Endothelial cell of umbilical vein (primary cell): Measurements from ENCODE around the gene GMCL2. TPM values are rescaled to one million over a fixed set of nuclear protein-coding genes. Genes with fewer than 3 reads are reported as not detected.

ENCODE experiments used
- BruUV-seq: library from RNA; stranded (reverse); fragments of 400-500 nt; replicated peaks from 2 replicates; lab custom pipeline; 2021; lab: Mats Ljungman, UMichigan
- CTCF ChIA-PET: fragments of 300-600, 350-600 bp; sonication (Branson Sonifier 250); formaldehyde crosslinking; loops from one replicate; lab custom pipeline; 2021; ENCODE audit warnings: antibody characterized with exemption, inconsistent platforms; lab: Charles Lee
- POLR2A ChIA-PET: fragments of 300-600, 350-600 bp; sonication (Branson Sonifier 250); formaldehyde crosslinking; loops from one replicate; lab custom pipeline; 2021; ENCODE audit warnings: antibody characterized with exemption, inconsistent platforms; lab: Charles Lee
- DNase-seq: peaks from one replicate; pipeline ENCODE4 v3.0.0-alpha.2; 2011; ENCODE audit warnings: low read depth, low spot score
- FAIRE-seq: peaks from 2 replicates; lab custom pipeline; 2011; peaks lifted over from hg19 to GRCh38; lab: Jason Lieb, UNC
- H2AFZ ChIP-seq: 2 replicates; pipeline ENCODE4 v1.6.0; 2012; ENCODE audit warnings: low read depth, low read length, control low read depth, inconsistent platforms
- H3K27ac ChIP-seq: 2 replicates; pipeline ENCODE4 v1.5.1; 2011; ENCODE audit warnings: low read depth, mild to moderate bottlenecking, control low read depth, low read length, moderate library complexity; ENCODE audit not compliant: insufficient read depth
- H3K27me3 ChIP-seq, 2 experiments: 2 replicates each; pipeline versions ENCODE4 v1.6.0 to v1.6.1; 2011; ENCODE audit warnings: low read length in 2 of 2, mixed read lengths in 1 of 2; ENCODE audit not compliant: control insufficient read depth in 2 of 2, insufficient read depth in 2 of 2
- H3K36me3 ChIP-seq, 2 experiments: 2 replicates in 1 of 2; 3 replicates in 1 of 2; pipeline ENCODE4 v1.5.1; 2011; ENCODE audit warnings: low read length in 2 of 2, mild to moderate bottlenecking in 1 of 2, moderate library complexity in 1 of 2; ENCODE audit not compliant: control insufficient read depth in 2 of 2, insufficient read depth in 2 of 2; ENCODE audit errors: extremely low read depth in 1 of 2
- H3K4me1 ChIP-seq: 3 replicates; pipeline ENCODE4 v1.5.1; 2011; ENCODE audit warnings: mild to moderate bottlenecking, low read length; ENCODE audit not compliant: control insufficient read depth, insufficient read depth; ENCODE audit errors: extremely low read depth
- H3K4me2 ChIP-seq: 2 replicates; pipeline ENCODE4 v1.6.1; 2011; ENCODE audit warnings: low read length, control low read depth, mixed read lengths; ENCODE audit not compliant: insufficient read depth
- H3K4me3 ChIP-seq, 3 experiments: fragments of 200-600 bp in 1 of 3; sonication (generic), shearing (Covaris generic) in 1 of 3; replicated peaks in 1 of 3; 2 replicates each; pipeline ENCODE4 v1.5.1; 2011 to 2016; ENCODE audit warnings: control low read depth in 3 of 3, low read length in 3 of 3, mild to moderate bottlenecking in 2 of 3, inconsistent platforms in 1 of 3, low read depth in 1 of 3, moderate library complexity in 1 of 3; ENCODE audit not compliant: insufficient read depth in 1 of 3
- H3K79me2 ChIP-seq: 2 replicates; pipeline ENCODE4 v1.6.0; 2012; ENCODE audit warnings: low read length, inconsistent platforms; ENCODE audit not compliant: control insufficient read depth, insufficient read depth
- H3K9ac ChIP-seq: replicated peaks from 2 replicates; pipeline ENCODE3; 2011; ENCODE audit warnings: low read length, control low read depth; ENCODE audit not compliant: insufficient read depth; ENCODE audit errors: extremely low read depth
- H3K9me1 ChIP-seq: replicated peaks from 3 replicates; pipeline ENCODE4 v1.6.0; 2011; ENCODE audit warnings: mild to moderate bottlenecking, low read length; ENCODE audit not compliant: control insufficient read depth, insufficient read depth; ENCODE audit errors: extremely low read depth
- H3K9me3 ChIP-seq: replicated peaks from 2 replicates; pipeline ENCODE4 v1.5.1; 2012; ENCODE audit warnings: low read length, inconsistent platforms; ENCODE audit not compliant: control insufficient read depth, insufficient read depth
- H4K20me1 ChIP-seq: replicated peaks from 2 replicates; pipeline ENCODE3; 2011; ENCODE audit warnings: mild to moderate bottlenecking, low read length; ENCODE audit not compliant: control insufficient read depth, insufficient read depth; ENCODE audit errors: extremely low read depth
- CTCF ChIP-seq, 2 donors: IDR thresholded peaks; 1 replicate in 1 of 2; 2 replicates in 1 of 2; pipeline ENCODE4 v1.5.1; 2011; ENCODE audit warnings: low read length in 2 of 2, mild to moderate bottlenecking in 2 of 2, moderate library complexity in 2 of 2, control low read depth in 1 of 2, inconsistent platforms in 1 of 2, low read depth in 1 of 2; ENCODE audit not compliant: insufficient read depth in 1 of 2; ENCODE audit errors: extremely low read depth in 1 of 2
- EZH2 ChIP-seq: IDR thresholded peaks from 2 replicates; pipeline ENCODE4 v1.6.1; 2012; ENCODE audit warnings: borderline replicate concordance, low read depth, mild to moderate bottlenecking, moderate library complexity, low read length, inconsistent platforms; ENCODE audit not compliant: severe bottlenecking
- FOS ChIP-seq: IDR thresholded peaks from 2 replicates; pipeline ENCODE4 v1.6.1; 2011; ENCODE audit warnings: mild to moderate bottlenecking, low read length, moderate library complexity, borderline replicate concordance; ENCODE audit not compliant: insufficient read depth
- GATA2 ChIP-seq: IDR thresholded peaks from 2 replicates; pipeline ENCODE4 v1.7.0; 2011; ENCODE audit warnings: low read depth, mild to moderate bottlenecking, moderate library complexity, mixed read lengths, low read length; ENCODE audit not compliant: insufficient read length, insufficient read depth
- JUN ChIP-seq: IDR thresholded peaks from 2 replicates; pipeline ENCODE4 v1.6.1; 2011; ENCODE audit warnings: borderline replicate concordance, low read depth; ENCODE audit not compliant: insufficient read length, insufficient read depth
- MYC ChIP-seq: IDR thresholded peaks from one replicate; pipeline ENCODE4 v1.6.1; 2011; ENCODE audit warnings: mild to moderate bottlenecking, low read depth, low read length
- POLR2A ChIP-seq: IDR thresholded peaks from 2 replicates; pipeline ENCODE4 v1.6.1; 2012; ENCODE audit warnings: low read depth, mild to moderate bottlenecking, control low read depth, low read length
- POLR2AphosphoS5 ChIP-seq: IDR thresholded peaks from 2 replicates; pipeline ENCODE4 v1.6.1; 2012; ENCODE audit warnings: low read depth, mild to moderate bottlenecking, control low read depth, low read length, moderate library complexity; ENCODE audit not compliant: insufficient read depth
- dilution Hi-C: fragments of 300-500 bp; cut with MboI; formaldehyde crosslinking; loops from one replicate; pipeline ENCODE4 v1.15.0; 2019; ENCODE audit warnings: low sequenced_read_pairs; ENCODE audit not compliant: extremely low pct_ligation_motif_present
- intact Hi-C: fragments of 100-400 bp; cut with micrococcal nuclease; formaldehyde crosslinking; loops from one replicate; pipeline ENCODE4 v1.10.0; 2022
- polyA plus RNA-seq, 4 experiments: library from polyadenylated mRNA; depleted of rRNA in 3 of 4; stranded (reverse) in 3 of 4; unstranded in 1 of 4; fragments of >200 nt; gene quantifications; 2 replicates each; pipeline versions ENCODE4 v1.2.1 to v1.2.3, GENCODE V29; 2011 to 2012; ENCODE audit warnings: missing spikeins in 1 of 4
- total RNA-seq: library from RNA; stranded (reverse); gene quantifications from 2 replicates; pipeline ENCODE4 v1.2.3, GENCODE V29; 2021
- TF ChIP-seq, protein P1 (sequence below): IDR thresholded peaks from 2 replicates; pipeline ENCODE4 v1.6.1; 2011; ENCODE audit not compliant: insufficient read depth, insufficient read length

GMCL2 gene
- total and polyA plus RNA-seq, 2 donors (not counting 3 experiments of a cell fraction or from before 2014, with no cell fraction given): not detected

DNA sequence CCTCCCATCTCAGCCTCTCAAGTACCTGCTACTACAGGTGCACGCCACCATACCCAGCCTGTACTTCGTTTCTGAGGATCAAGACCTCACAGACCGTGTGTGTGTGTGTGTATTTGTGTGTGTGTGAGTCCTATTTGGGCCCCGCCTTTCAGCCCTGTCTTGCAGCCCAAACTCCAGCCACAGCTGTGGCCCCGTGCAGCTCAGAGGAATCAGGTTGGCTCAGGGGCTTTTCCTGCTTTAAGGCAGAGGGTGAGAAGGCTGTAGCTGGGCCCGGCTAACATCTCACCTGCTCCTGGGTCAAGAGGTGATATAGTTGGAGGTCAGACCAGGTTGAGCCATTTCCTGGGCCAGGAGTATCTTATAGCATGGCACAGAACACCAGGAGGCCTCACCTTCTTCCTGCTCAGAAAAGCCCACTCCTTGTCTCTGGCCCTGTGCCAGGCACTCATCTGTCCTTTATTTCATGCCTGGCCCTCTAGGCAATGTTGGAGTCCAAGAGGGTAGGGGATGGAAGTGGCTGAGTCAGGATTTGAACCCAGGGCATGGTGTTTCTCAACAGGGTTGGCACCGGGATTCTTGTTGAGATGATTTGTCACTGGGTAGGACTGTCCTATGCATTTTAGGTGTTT, 47.1 kb upstream of the GMCL2 start:
- peaks cover 3 to 7% of the 10 kb centered on the region in 2 experiments for H3K36me3 ChIP-seq
- H4K20me1 ChIP-seq: no peaks in the 10 kb centered on the region
- dilution Hi-C loops: no loop called here
- no peaks in the 10 kb centered on the region for H3K9me1 ChIP-seq
- TF ChIP-seq MYC (no peak), FOS (no peak), POLR2AphosphoS5 (no peak), EZH2 (no peak)
- TF ChIP-seq, protein P1, sequence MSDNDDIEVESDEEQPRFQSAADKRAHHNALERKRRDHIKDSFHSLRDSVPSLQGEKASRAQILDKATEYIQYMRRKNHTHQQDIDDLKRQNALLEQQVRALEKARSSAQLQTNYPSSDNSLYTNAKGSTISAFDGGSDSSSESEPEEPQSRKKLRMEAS: no peak
- FAIRE-seq: no peak
- H3K9ac ChIP-seq: no peak overlapping the region
- no TSS peak for BruUV-seq
- H3K9me3 ChIP-seq: no peaks in the 10 kb centered on the region
- no peak overlapping the region for H2AFZ ChIP-seq
- no peak overlapping the region for H3K27ac ChIP-seq
- peaks cover 28% of the 10 kb centered on the region for H3K79me2 ChIP-seq
- intact Hi-C loops: loop anchor here (2.0 kb wide), 1 partner anchor 263 kb away; no protein-coding TSS in a partner anchor
- ChIA-PET CTCF (interaction anchor here (0.5 to 1.9 kb wide), 25 partner anchors 9 to 1316 kb away, joined by 3 to 19 read pairs (median 4); partner anchors contain the start of genes HNRNPAB and RUFY1), POLR2A (no interaction called here)
- DNase-seq: no peak
- no peak overlapping the region for H3K4me2 ChIP-seq
- H3K4me3 ChIP-seq: no peak overlapping the region
- H3K27me3 ChIP-seq: no peaks in the 10 kb centered on the region
- H3K4me1 ChIP-seq: peaks cover 16% of the 10 kb centered on the region

- Histone ChIP-seq H3K9ac (peak overlapping the region; percentile 82), H4K20me1 (no peaks in the 10 kb centered on the region), H3K4me1 (peaks cover 16% of the 10 kb centered on the region), H3K27ac (no peak overlapping the region), H3K4me3 (peak overlapping the region in 2 of 3 experiments; percentile 65 to 90), H3K36me3 (peaks cover 8 to 11% of the 10 kb centered on the region in 2 experiments), H3K9me1 (no peaks in the 10 kb centered on the region), H3K4me2 (peak overlapping the region; percentile 35), H2AFZ (peak overlapping the region; percentile 81), H3K9me3 (no peaks in the 10 kb centered on the region), H3K79me2 (peaks cover 33% of the 10 kb centered on the region), H3K27me3 (no peaks in the 10 kb centered on the region)
- intact Hi-C loops (loop anchor here (2.0 kb wide), 1 partner anchor 28 kb away; the partner anchor contains the start of gene HNRNPAB), dilution Hi-C loops (no loop called here)
- DNase-seq (no peak), FAIRE-seq (peak; percentile 8)
- BruUV-seq: no TSS peak
- CTCF ChIA-PET: no interaction called here
- TF ChIP-seq, protein P1: no peak
- no peak for TF ChIP-seq EZH2
- TF ChIP-seq FOS: no peak
- no peak for TF ChIP-seq GATA2
- TF ChIP-seq POLR2A: no peak
- no peak for TF ChIP-seq POLR2AphosphoS5
- TF ChIP-seq CTCF (IDR thresholded peaks at IDR 0.05; ENCODE audit: extremely low read depth in 1 of 2, insufficient read depth in 1 of 2, low read depth in 1 of 2, low read length in 2 of 2): no peak
- TF ChIP-seq MYC: no peak
- TF ChIP-seq JUN: no peak
- POLR2A ChIA-PET: no interaction called here
Observed at GRCh38 chr5:178232920-178233429, 45.8 kb upstream of the GMCL2 start.
